ENCODE results near the gene DOCK4.

- TF ChIP-seq, protein P1, sequence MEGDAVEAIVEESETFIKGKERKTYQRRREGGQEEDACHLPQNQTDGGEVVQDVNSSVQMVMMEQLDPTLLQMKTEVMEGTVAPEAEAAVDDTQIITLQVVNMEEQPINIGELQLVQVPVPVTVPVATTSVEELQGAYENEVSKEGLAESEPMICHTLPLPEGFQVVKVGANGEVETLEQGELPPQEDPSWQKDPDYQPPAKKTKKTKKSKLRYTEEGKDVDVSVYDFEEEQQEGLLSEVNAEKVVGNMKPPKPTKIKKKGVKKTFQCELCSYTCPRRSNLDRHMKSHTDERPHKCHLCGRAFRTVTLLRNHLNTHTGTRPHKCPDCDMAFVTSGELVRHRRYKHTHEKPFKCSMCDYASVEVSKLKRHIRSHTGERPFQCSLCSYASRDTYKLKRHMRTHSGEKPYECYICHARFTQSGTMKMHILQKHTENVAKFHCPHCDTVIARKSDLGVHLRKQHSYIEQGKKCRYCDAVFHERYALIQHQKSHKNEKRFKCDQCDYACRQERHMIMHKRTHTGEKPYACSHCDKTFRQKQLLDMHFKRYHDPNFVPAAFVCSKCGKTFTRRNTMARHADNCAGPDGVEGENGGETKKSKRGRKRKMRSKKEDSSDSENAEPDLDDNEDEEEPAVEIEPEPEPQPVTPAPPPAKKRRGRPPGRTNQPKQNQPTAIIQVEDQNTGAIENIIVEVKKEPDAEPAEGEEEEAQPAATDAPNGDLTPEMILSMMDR (IDR thresholded peaks at IDR 0.05), result no peak
- no peak for TF ChIP-seq POLR2A (IDR thresholded peaks at IDR 0.05)
Observed at GRCh38 chr7:111960984-111961383, 245.2 kb downstream of the DOCK4 start.
